Astrocyte (in vitro differentiated cells and primary cell): ENCODE measurements around the gene TBL2. TPM values are rescaled to one million over a fixed set of nuclear protein-coding genes. Genes with fewer than 3 reads are reported as not detected.

Source experiments
- DNase-seq: peaks from one replicate; pipeline ENCODE4 v3.0.0-alpha.2; 2010; ENCODE audit warnings: low read depth
- FAIRE-seq: peaks from 2 replicates; lab custom pipeline; 2011; peaks lifted over from hg19 to GRCh38; lab: Jason Lieb, UNC
- H2AFZ ChIP-seq: 2 replicates; pipeline ENCODE4 v1.6.0; 2012; ENCODE audit warnings: low read depth, low read length, inconsistent platforms
- H3K27ac ChIP-seq: 2 replicates; pipeline ENCODE4 v1.5.1; 2011; ENCODE audit warnings: low read depth, low read length, inconsistent platforms
- H3K27me3 ChIP-seq: 2 replicates; pipeline ENCODE4 v1.6.0; 2011; ENCODE audit warnings: low read length, inconsistent platforms; ENCODE audit not compliant: insufficient read depth
- H3K36me3 ChIP-seq: 2 replicates; pipeline ENCODE4 v1.5.1; 2011; ENCODE audit warnings: low read length, inconsistent platforms; ENCODE audit not compliant: insufficient read depth
- H3K4me1 ChIP-seq: 2 replicates; pipeline ENCODE4 v1.5.1; 2011; ENCODE audit warnings: low read length, inconsistent platforms; ENCODE audit not compliant: insufficient read depth
- H3K4me2 ChIP-seq: 2 replicates; pipeline ENCODE4 v1.6.0; 2012; ENCODE audit warnings: low read length, inconsistent platforms
- H3K4me3 ChIP-seq: 2 replicates; pipeline ENCODE4 v1.5.1; 2011; ENCODE audit warnings: low read depth, mild to moderate bottlenecking, low read length, inconsistent platforms; ENCODE audit not compliant: insufficient read depth
- H3K79me2 ChIP-seq: 2 replicates; pipeline ENCODE4 v1.6.0; 2012; ENCODE audit warnings: mild to moderate bottlenecking, low read length, inconsistent platforms; ENCODE audit not compliant: insufficient read depth
- H3K9ac ChIP-seq: 2 replicates; pipeline ENCODE4 v1.6.0; 2012; ENCODE audit warnings: mild to moderate bottlenecking, low read length, inconsistent platforms
- H3K9me3 ChIP-seq: 2 replicates; pipeline ENCODE4 v1.5.1; 2012; ENCODE audit warnings: low read depth, mild to moderate bottlenecking, low read length, inconsistent platforms; ENCODE audit not compliant: insufficient read depth
- H4K20me1 ChIP-seq: 2 replicates; pipeline ENCODE4 v1.6.0; 2012; ENCODE audit warnings: low read length, inconsistent platforms; ENCODE audit not compliant: insufficient read depth
- H3K27ac Mint-ChIP-seq: one replicate; pipeline ENCODE4 v1.8.0; 2021; ENCODE audit warnings: mild to moderate bottlenecking, mixed read lengths; ENCODE audit not compliant: unreplicated experiment
- H3K27me3 Mint-ChIP-seq: one replicate; pipeline ENCODE4 v1.8.0; 2021; ENCODE audit warnings: low read depth, mixed read lengths; ENCODE audit not compliant: unreplicated experiment
- H3K36me3 Mint-ChIP-seq: one replicate; pipeline ENCODE4 v1.8.0; 2021; ENCODE audit warnings: low read depth, mixed read lengths; ENCODE audit not compliant: unreplicated experiment
- H3K4me1 Mint-ChIP-seq: one replicate; pipeline ENCODE4 v1.8.0; 2021; ENCODE audit warnings: low read depth, mixed read lengths; ENCODE audit not compliant: unreplicated experiment
- H3K4me3 Mint-ChIP-seq: one replicate; pipeline ENCODE4 v1.8.0; 2021; ENCODE audit warnings: mild to moderate bottlenecking, moderate library complexity, mixed read lengths; ENCODE audit not compliant: unreplicated experiment
- H3K9me3 Mint-ChIP-seq: one replicate; pipeline ENCODE4 v1.8.0; 2021; ENCODE audit warnings: mild to moderate bottlenecking, mixed read lengths; ENCODE audit not compliant: unreplicated experiment
- CTCF ChIP-seq: IDR thresholded peaks from 2 replicates; pipeline ENCODE4 v1.5.1; 2011; ENCODE audit warnings: low read depth, mild to moderate bottlenecking, inconsistent platforms, low read length, moderate library complexity; ENCODE audit not compliant: insufficient read depth
- EZH2 ChIP-seq: IDR thresholded peaks from 2 replicates; pipeline ENCODE4 v1.6.1; 2012; ENCODE audit warnings: mild to moderate bottlenecking, low read length, inconsistent platforms; ENCODE audit not compliant: insufficient read depth
- total RNA-seq: library from RNA; stranded (reverse); gene quantifications from 2 replicates; pipeline ENCODE4 v1.2.1, GENCODE V29; 2021

Gene TBL2
- total RNA-seq, 1 donor from 2014 or later = 54.8 TPM

GRCh38 chr7:73519867-73520672 lies 58.3 kb downstream of the TBL2 start:
- Histone ChIP-seq H2AFZ (no peak overlapping the region), H3K79me2 (peaks cover 65% of the 10 kb centered on the region), H3K4me1 (peaks cover 11% of the 10 kb centered on the region), H3K4me3 (peak overlapping the region; percentile 72), H4K20me1 (peaks cover 48% of the 10 kb centered on the region), H3K27ac (peak overlapping the region; percentile 85), H3K36me3 (peaks cover 11% of the 10 kb centered on the region), H3K27me3 (no peaks in the 10 kb centered on the region), H3K9ac (peak overlapping the region; percentile 84), H3K9me3 (no peaks in the 10 kb centered on the region), H3K4me2 (peak overlapping the region; percentile 92)
- Mint-ChIP-seq H3K4me3 (peak overlapping the region; percentile 95), H3K4me1 (peaks cover 20% of the 10 kb centered on the region), H3K36me3 (peaks cover 8% of the 10 kb centered on the region), H3K27me3 (no peaks in the 10 kb centered on the region), H3K27ac (peak overlapping the region; percentile 79), H3K9me3 (no peaks in the 10 kb centered on the region)
- TF ChIP-seq EZH2 (no peak), CTCF (no peak)
- DNase-seq (no peak), FAIRE-seq (no peak)

GRCh38 chr7:73518470-73518869 lies 59.9 kb downstream of the TBL2 start:
- Histone ChIP-seq H3K27me3 (no peaks in the 10 kb centered on the region), H3K4me2 (peak overlapping the region; percentile 92), H3K27ac (no peak overlapping the region), H4K20me1 (peaks cover 64% of the 10 kb centered on the region), H3K9ac (no peak overlapping the region), H3K4me3 (peak overlapping the region; percentile 9), H3K36me3 (peaks cover 13% of the 10 kb centered on the region), H3K9me3 (no peaks in the 10 kb centered on the region), H3K4me1 (peaks cover 11% of the 10 kb centered on the region), H3K79me2 (peaks cover 81% of the 10 kb centered on the region), H2AFZ (no peak overlapping the region)
- Mint-ChIP-seq H3K36me3 (peaks cover 13% of the 10 kb centered on the region), H3K4me3 (peak overlapping the region; percentile 78), H3K4me1 (peaks cover 22% of the 10 kb centered on the region), H3K9me3 (no peaks in the 10 kb centered on the region), H3K27me3 (no peaks in the 10 kb centered on the region), H3K27ac (no peak overlapping the region)
- FAIRE-seq (peak; percentile 26), DNase-seq (no peak)
- TF ChIP-seq CTCF = no peak
- no peak for TF ChIP-seq EZH2

Other genes with a start within 250 kb of the TBL2 start
- gene FZD9, start 144.8 kb downstream of the TBL2 start, total RNA-seq = 1.5 and 1.7 TPM in 2 replicates
- 61.0 and 62.5 TPM in 2 replicates for gene BAZ1B, start 56.3 kb downstream of the TBL2 start, total RNA-seq
- gene BCL7B, start 20.9 kb downstream of the TBL2 start, total RNA-seq = 27.6 and 30.1 TPM in 2 replicates
- 0.41 TPM in 1 of 2 replicates, not detected in the other for gene MLXIPL, start 45.9 kb upstream of the TBL2 start, total RNA-seq
- gene VPS37D, start 89.3 kb upstream of the TBL2 start, total RNA-seq = 2.9 and 3.6 TPM in 2 replicates
- 10.5 and 11.0 TPM in 2 replicates for gene DNAJC30, start 104.9 kb upstream of the TBL2 start, total RNA-seq
- 68.3 and 73.1 TPM in 2 replicates for gene BUD23, start 105.0 kb upstream of the TBL2 start, total RNA-seq
- gene STX1A, start 141.1 kb upstream of the TBL2 start, total RNA-seq = 15.0 and 19.7 TPM in 2 replicates
- 9.3 and 10.8 TPM in 2 replicates for gene ABHD11, start 160.2 kb upstream of the TBL2 start, total RNA-seq
- 0.68 TPM in 1 of 2 replicates, not detected in the other for gene CLDN3, start 191.7 kb upstream of the TBL2 start, total RNA-seq